HT1080 (cell line): ENCODE results near the gene GSTA4. TPM values are rescaled to one million over a fixed set of nuclear protein-coding genes. Genes with fewer than 3 reads are reported as not detected.

Experiments
- DNase-seq: peaks from one replicate; pipeline ENCODE4 v3.0.0-alpha.2; 2015; ENCODE audit warnings: low read depth
- polyA plus RNA-seq, 2 experiments: library from polyadenylated mRNA; depleted of rRNA; stranded (reverse); fragments of >200 nt; gene quantifications; 2 replicates each; pipeline ENCODE4 v1.2.3, GENCODE V29; 2015
- total RNA-seq: library from RNA; depleted of rRNA; stranded (reverse); fragments of >200 nt; shearing (Covaris generic); gene quantifications from 2 replicates; pipeline ENCODE4 v1.2.3, GENCODE V29; 2014; rRNA removed

The GSTA4 gene
- total RNA-seq = 0.20 TPM in 1 of 2 replicates, not detected in the other
- 0.42 and 0.52 TPM in 2 replicates for polyA plus RNA-seq (2015; cell fraction: cytosol; rRNA removed)
- 1.1 and 1.2 TPM in 2 replicates for polyA plus RNA-seq (2015; cell fraction: nucleus; rRNA removed)

GRCh38 chr6:52995089-52995912, at the start of gene GSTA4:
Gene GSTA4 (minus strand): TSS chr6:52995284. CDS start chr6:52994243, 1,041 bp downstream.
- DNase-seq = peak; percentile 98

- no peak for DNase-seq
Measured at GRCh38 chr6:53044572-53044971, 49.5 kb upstream of the GSTA4 start.

- DNase-seq = peak; percentile 53
Measured at GRCh38 chr6:53044071-53044470, 49.0 kb upstream of the GSTA4 start.

GRCh38 chr6:53043581-53043980, 48.5 kb upstream of the GSTA4 start:
- DNase-seq = peak; percentile 70

- peak; percentile 90 for DNase-seq
Measured at GRCh38 chr6:53042112-53042511, 47.0 kb upstream of the GSTA4 start.

- DNase-seq = no peak
Measured at GRCh38 chr6:53041356-53041755, 46.3 kb upstream of the GSTA4 start.

- DNase-seq = no peak
Measured at GRCh38 chr6:53038596-53038995, 43.5 kb upstream of the GSTA4 start.

GRCh38 chr6:53038141-53038540, 43.1 kb upstream of the GSTA4 start:
- DNase-seq = no peak

- DNase-seq = no peak
Measured at GRCh38 chr6:53035549-53036213, 40.6 kb upstream of the GSTA4 start.

- no peak for DNase-seq
Measured at GRCh38 chr6:53033764-53034163, 38.7 kb upstream of the GSTA4 start.

- DNase-seq = no peak
Measured at GRCh38 chr6:53032849-53033248, 37.8 kb upstream of the GSTA4 start.

GRCh38 chr6:53031281-53031680, 36.2 kb upstream of the GSTA4 start:
- DNase-seq = no peak

- DNase-seq = no peak
Measured at GRCh38 chr6:53029761-53030160, 34.7 kb upstream of the GSTA4 start.

GRCh38 chr6:53029257-53029656, 34.2 kb upstream of the GSTA4 start:
- no peak for DNase-seq

GRCh38 chr6:53028467-53028866, 33.4 kb upstream of the GSTA4 start:
- DNase-seq = no peak

- no peak for DNase-seq
Measured at GRCh38 chr6:53027131-53027718, 32.1 kb upstream of the GSTA4 start.

- DNase-seq = no peak
Measured at GRCh38 chr6:53026526-53026925, 31.4 kb upstream of the GSTA4 start.

GRCh38 chr6:53023323-53023722, 28.2 kb upstream of the GSTA4 start:
- DNase-seq = no peak

- no peak for DNase-seq
Measured at GRCh38 chr6:53020005-53020744, 25.1 kb upstream of the GSTA4 start.

GRCh38 chr6:53018446-53018845, 23.4 kb upstream of the GSTA4 start:
- DNase-seq = no peak

- no peak for DNase-seq
Measured at GRCh38 chr6:53015486-53015885, 20.4 kb upstream of the GSTA4 start.
